GM12891 (cell line): ENCODE results near the gene PPP2R1A.

Experiments
- DNase-seq: peaks from one replicate; pipeline ENCODE4 v3.0.0; 2011; ENCODE audit warnings: low spot score; ENCODE audit not compliant: insufficient read length
- FAIRE-seq: peaks from 2 replicates; lab custom pipeline; 2011; peaks lifted over from hg19 to GRCh38; lab: Jason Lieb, UNC
- PAX5 ChIP-seq: IDR thresholded peaks from 2 replicates; pipeline ENCODE4 v1.6.1; 2011; ENCODE audit warnings: low read length, moderate library complexity, mild to moderate bottlenecking; ENCODE audit not compliant: insufficient read depth, severe bottlenecking
- POLR2A ChIP-seq: IDR thresholded peaks from 2 replicates; pipeline ENCODE4 v1.6.1; 2011; ENCODE audit warnings: low read depth, low read length, control low read depth
- POLR2AphosphoS5 ChIP-seq: IDR thresholded peaks from 2 replicates; pipeline ENCODE4 v1.6.1; 2011; ENCODE audit warnings: low read depth, low read length, control low read depth
- POU2F2 ChIP-seq: IDR thresholded peaks from 2 replicates; pipeline ENCODE4 v1.6.1; 2011; ENCODE audit warnings: low read depth, mild to moderate bottlenecking, control low read depth, low read length, moderate library complexity
- SPI1 ChIP-seq: IDR thresholded peaks from 2 replicates; pipeline ENCODE4 v1.6.1; 2011; ENCODE audit warnings: low read depth, low read length, control low read depth
- TAF1 ChIP-seq: IDR thresholded peaks from 2 replicates; pipeline ENCODE4 v1.6.1; 2011; ENCODE audit warnings: low read depth, low read length, control low read depth

PPP2R1A gene

DNA sequence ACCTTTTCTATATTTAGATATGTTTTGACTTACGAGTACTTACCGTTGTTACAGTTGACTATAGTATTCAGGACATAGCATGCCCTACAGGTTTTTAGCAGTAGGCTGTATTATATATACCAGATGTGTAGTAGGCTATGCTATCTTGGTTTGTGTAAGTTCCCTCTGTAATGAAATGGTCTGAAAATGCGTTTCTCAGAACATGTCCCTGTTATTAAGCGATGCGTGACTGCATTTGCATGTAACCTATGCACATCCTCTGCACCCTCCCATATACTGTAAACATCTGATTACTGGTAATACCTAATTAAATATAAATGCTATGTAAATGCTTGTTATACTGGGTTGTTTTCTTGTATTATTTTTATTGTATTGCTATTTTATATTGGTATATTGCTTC lies 86.1 kb downstream of the PPP2R1A start:
- TF ChIP-seq POU2F2 (no peak), POLR2A (no peak), POLR2AphosphoS5 (no peak), PAX5 (no peak), SPI1 (no peak), TAF1 (no peak)
- FAIRE-seq (no peak), DNase-seq (no peak)

DNA sequence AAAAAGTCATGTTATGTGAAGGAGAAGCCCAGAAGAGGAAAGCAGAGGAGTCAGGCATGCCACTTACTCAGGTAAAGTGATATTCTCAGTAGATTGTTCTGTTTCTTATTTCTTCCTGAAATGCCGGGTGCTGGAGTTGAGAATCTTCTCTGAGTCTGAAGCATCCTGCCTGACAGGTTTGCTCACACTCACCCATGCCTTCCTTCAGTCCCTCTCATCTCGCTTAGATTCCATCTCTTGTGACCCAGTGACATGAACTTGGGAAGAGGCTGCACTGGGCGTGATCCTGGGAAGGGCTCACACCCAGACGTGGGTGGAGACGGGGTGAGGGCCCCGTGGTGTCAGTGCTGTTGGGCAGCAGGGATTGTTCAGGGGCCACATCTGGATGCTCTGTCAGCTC lies 87.6 kb downstream of the PPP2R1A start:
- FAIRE-seq (no peak), DNase-seq (no peak)
- TF ChIP-seq POU2F2 (no peak), POLR2AphosphoS5 (no peak), TAF1 (no peak), POLR2A (no peak), SPI1 (no peak), PAX5 (no peak)
